ENCODE measurements around the gene GNB1L. TPM values are rescaled to one million over a fixed set of nuclear protein-coding genes. Genes with fewer than 3 reads are reported as not detected.
A peak's percentile ranks its signal among the peaks of the same experiment; 100 is the strongest.

The GNB1L gene
- total and polyA plus RNA-seq, 9 of the 15 experiments (the other 6 are each of a cell fraction or from before 2014, with no cell fraction given): 0.56 to 50.5 (median 10.2) TPM

DNA sequence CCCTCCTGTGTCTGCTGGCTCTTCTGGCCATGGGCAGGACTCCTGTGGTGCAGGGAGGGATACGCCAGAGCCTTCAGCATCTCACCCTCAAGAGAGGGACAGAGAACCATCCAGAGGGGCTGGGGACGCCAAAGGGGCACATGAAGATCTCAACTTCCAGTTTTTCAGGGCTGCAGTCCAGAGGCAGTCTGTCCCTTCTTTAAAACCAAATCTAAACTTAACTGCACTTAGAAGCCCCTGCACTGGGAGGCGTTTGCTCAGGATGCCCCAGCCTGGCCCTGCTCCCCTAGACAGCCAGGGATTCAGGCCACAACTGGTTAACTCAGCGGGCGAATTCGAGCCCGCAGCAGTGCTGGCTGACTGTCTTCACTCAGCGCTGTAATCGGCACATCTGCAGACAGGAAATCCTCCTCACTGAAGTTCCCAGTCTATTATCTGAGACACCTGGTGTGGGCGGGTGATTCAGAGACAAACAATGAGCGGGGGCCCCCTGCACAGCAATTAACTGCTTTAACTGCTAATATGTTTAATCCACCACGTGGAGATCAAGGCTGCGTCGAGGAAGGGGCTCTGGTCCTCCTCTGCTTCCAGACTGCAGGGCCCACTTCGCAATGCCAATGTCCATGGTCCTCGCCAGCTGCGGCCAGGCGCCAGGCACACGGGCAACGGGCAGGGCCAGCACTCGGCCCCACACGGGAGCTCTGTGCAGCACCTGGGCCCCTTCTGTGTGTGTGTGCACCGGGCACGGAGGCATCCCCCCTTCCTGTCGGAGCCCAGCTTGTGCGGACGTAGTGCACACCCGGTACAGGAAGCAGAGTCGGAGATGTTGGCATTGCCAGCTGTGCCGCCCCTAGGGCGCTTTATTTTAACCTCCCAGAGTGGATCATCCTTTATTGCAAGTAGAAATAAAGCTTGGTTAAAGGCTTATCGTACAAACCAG is 36.9 kb upstream of the GNB1L start (continued):
- TF ChIP-seq EZH2 (IDR thresholded peaks at IDR 0.05; ENCODE audit: borderline replicate concordance, low read depth, low read length) (no peak), NR2C2 (CRISPR knock-in tag; IDR thresholded peaks at IDR 0.05) (no peak), NR2C2 (tag; IDR thresholded peaks at IDR 0.05) (no peak; the same call in 1 of the 2 replicates), EGR1 (conservative IDR thresholded peaks at IDR 0.05) (peak; percentile 100), BRD9 (IDR thresholded peaks at IDR 0.05; ENCODE audit: low read depth, partially characterized antibody) (peak; percentile 77), TSC22D4 (tag; IDR thresholded peaks at IDR 0.05) (no peak), NUFIP1 (IDR thresholded peaks at IDR 0.05; ENCODE audit: partially characterized antibody) (peak; percentile 94), CHD1 (IDR thresholded peaks at IDR 0.05; ENCODE audit: low read length) (peak; percentile 92), BCOR (IDR thresholded peaks at IDR 0.05) (peak; percentile 99)
- TF ChIP-seq, protein P1, sequence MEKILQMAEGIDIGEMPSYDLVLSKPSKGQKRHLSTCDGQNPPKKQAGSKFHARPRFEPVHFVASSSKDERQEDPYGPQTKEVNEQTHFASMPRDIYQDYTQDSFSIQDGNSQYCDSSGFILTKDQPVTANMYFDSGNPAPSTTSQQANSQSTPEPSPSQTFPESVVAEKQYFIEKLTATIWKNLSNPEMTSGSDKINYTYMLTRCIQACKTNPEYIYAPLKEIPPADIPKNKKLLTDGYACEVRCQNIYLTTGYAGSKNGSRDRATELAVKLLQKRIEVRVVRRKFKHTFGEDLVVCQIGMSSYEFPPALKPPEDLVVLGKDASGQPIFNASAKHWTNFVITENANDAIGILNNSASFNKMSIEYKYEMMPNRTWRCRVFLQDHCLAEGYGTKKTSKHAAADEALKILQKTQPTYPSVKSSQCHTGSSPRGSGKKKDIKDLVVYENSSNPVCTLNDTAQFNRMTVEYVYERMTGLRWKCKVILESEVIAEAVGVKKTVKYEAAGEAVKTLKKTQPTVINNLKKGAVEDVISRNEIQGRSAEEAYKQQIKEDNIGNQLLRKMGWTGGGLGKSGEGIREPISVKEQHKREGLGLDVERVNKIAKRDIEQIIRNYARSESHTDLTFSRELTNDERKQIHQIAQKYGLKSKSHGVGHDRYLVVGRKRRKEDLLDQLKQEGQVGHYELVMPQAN (IDR thresholded peaks at IDR 0.05; ENCODE audit: borderline replicate concordance): no peak
